Adrenal gland (tissue), 5 donors: ENCODE measurements around the gene EMP1.

Experiments
- CTCF ChIP-seq, 6 experiments: fragments of 450-650 bp in 4 of 6; fragments of 200-600 bp in 2 of 6; sonication (generic) in 1 of 6; IDR thresholded peaks; 1 replicate in 5 of 6; 2 replicates in 1 of 6; pipeline versions ENCODE4 v1.5.1 to v1.8.0; 2016 to 2021; ENCODE audit warnings: antibody characterized with exemption in 6 of 6, mild to moderate bottlenecking in 2 of 6, moderate library complexity in 1 of 6
- POLR2A ChIP-seq, 2 donors: fragments of 450-650 bp; IDR thresholded peaks; one replicate each; pipeline ENCODE4 v1.6.1; 2017; ENCODE audit warnings: antibody characterized with exemption in 2 of 2, mild to moderate bottlenecking in 2 of 2, moderate library complexity in 1 of 2
- donor health status: DM: no; HTN: no; CAD: no.

GRCh38 chr12:13177906-13178305 is 18.6 kb upstream of the EMP1 start:
- TF ChIP-seq CTCF (IDR thresholded peaks at IDR 0.05) (no peak), POLR2A (IDR thresholded peaks at IDR 0.05) (no peak)
